ENCODE measurements around the gene PDE1C. TPM values are rescaled to one million over a fixed set of nuclear protein-coding genes. Genes with fewer than 3 reads are reported as not detected.

PDE1C gene
- total RNA-seq, 1 experiment from 2014 or later: 1.3 TPM

DNA sequence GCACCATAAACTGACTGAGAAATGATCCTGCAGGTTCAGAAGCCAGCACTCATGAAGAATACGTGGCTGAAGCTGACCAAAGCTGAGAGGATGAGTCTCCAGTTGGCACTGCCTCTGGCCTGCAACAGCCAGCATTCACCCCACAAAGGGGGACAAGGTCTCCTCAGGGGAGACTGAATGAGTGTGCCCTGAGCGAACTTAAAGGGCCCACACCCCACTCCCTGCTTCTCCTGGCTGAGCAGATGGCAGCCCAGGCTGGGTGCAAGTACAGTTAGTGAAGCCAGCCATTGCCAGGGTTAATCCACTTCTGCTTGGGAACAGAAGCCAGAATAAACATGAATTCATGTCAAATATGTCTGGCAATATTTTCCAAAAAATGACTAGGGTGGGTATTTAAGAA, 285.1 kb downstream of the PDE1C start:
- no peak for DNase-seq (ENCODE audit: low read depth)

DNA sequence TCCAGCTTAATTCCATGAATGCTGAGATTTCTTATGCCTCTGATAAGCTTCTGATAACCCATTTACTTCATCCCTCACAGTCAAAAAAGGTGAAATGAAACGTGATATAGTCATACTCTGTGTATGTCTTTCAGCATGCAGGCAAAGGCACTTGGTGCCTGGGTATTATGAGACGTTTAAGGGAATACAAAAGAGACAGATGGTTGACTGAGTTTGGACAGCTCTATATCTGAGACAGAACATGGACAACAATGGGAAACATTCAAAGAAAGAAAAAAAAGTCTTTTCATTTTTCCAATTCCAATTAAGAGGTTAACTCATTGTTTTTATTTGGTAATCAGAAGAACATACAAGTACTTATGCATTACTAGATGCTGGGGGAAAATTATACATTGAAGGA, 287.0 kb downstream of the PDE1C start:
- no peak for DNase-seq (ENCODE audit: low read depth)

DNA sequence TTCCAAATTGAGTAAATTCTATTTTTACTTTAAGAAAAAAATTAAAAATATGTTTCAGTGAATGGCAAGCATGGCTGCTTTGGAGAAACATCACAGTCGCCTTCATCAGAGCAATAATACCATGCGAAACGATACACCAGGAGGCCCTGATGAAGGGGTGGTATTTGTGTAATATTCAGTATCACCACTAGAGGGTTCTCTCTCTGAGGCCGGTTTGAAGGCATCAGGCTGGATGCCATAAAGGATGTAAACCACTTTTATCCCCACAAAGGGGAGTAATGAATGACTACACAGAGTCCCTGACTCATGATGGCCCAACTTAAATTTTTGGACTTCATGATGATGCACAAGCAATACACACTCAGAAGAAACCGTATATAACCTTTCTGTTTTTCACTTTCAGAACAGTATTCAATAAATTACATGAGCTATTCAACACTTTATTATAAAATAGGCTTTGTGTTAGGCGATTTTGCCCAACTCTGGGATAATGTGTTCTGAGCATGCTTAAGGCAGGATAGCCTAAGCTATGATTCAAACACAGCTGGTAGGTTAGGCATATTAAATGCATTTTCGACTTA, 287.7 kb downstream of the PDE1C start:
- peak; percentile 76 for DNase-seq (ENCODE audit: low read depth)

DNA sequence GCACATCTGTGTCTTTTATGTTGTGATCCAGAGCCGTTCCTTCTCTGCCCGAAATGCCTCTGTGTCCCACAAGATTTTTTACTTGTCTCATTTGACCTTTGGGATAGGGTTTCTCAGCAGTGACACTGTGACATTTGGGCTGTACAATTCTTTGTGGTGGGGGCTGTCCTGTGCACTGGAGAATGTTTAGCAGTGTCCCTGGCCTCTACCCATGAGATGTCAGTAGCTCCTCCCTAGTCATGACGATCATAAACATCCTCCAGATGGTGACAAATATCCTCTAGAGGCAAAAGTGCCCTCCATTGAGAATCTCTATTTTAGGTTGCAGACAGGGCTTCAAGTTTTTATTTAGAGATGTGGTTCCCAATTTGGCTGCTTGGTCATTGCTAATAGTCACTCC, 291.9 kb downstream of the PDE1C start:
- no peak for DNase-seq (ENCODE audit: low read depth)

DNA sequence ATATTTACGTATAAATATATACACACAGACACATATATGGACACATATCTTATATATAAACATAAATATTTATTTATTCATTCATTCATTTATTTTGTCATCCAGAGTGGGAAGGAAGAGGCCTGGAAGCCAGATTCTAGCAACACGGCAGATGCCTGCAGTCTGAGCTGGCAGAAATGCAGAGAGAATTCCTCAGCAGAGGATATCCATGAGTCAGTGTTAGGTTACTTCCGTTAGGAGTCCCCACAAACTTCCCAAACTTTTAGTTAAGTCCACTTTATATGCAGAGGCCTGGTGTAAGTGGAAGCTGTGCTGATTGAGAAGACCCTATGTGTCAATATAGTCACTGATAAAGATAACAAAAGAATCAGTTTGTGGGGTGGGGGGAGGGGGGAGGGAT, 293.6 kb downstream of the PDE1C start:
- DNase-seq (ENCODE audit: low read depth): peak; percentile 87

DNA sequence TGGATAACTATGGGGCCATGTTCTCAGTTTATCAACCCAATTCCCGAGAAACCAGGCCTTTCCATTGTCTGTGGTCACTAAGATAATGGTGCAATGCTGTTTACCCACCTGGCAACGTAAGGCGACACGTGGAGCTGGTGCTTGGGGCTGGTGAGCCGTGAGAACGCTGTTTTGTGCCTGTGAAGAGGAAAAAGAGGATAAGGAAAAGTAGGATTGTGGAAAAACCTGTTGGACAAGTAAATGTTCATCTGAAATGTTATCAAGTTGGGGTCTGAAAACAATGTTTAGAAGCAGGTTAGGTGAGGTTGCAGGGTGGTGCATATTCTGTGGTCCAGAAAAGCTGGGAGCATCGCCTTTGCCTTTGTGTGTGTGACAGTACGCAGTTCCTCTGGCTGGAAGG, 294.7 kb downstream of the PDE1C start:
- no peak for DNase-seq (ENCODE audit: low read depth)

DNA sequence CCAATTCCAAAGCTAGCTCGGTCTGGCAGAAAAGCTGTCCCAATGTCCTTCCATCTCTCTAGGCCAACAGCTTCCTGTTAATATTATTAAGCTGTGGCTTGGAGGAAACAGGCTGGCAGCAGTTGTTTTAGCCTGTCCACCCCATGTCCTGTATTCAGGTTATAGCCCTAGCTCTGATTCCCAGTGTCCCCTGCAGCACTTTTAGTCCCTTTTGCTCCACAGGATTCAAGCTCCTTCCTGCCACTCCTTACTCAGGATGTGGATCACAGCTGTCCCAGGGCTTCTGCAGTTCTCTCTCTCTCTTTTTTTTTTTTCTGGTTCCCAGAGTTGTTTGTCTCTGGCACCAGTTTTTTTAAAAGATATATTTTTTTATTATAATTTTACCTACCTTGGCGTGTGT, 298.0 kb downstream of the PDE1C start:
- no peak for DNase-seq (ENCODE audit: low read depth)

DNA sequence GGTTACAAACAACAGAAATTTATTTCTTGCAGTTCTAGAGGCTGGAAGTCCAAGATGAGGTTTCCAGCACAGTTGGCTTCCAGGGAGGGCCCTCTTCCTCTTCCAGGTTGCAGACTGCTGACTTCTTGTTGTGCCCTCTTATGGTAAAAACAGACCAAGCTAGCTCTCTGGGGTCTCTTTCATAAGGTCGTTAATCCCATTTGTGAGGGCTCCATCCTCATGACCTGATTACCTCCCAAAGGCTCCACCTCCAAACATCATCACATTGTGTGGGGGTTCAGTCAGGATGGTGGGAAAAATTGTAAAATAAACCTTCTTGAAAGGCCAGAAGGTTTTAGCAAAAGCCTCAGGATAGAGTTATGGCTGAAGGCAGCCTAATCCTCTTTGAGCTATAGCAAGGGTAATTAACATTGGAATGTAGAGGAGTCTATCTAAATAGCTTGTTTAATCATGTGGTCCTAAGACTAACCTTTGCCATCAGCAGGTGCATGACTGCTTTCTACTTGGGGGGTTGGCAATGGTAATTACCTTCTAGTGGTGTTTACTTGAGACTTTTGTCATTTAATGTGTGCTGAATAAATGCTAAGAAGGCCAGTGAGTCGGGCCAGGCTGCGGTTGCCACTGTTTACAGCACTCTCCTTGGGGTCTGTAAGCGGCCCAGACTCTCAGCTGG, 302.4 kb downstream of the PDE1C start:
- DNase-seq (ENCODE audit: low read depth): no peak

DNA sequence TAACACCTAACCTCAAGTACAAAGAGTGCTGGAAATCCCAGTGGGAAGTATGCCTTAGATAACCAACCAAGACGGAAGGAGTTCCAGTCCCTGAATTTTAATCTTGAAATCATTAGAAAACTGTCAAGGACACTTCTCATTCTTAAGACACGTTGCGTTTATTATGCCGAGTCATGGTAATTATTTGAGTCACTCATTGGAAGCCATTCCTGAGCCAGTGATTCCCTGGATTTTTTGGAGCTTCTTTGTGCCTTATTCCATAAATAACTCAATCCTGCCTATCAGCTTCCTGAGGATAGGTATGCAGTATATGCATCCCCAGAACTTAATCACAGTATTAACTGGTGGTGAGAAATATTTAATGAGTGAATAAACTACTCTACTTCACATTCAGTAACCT, 305.7 kb downstream of the PDE1C start:
- DNase-seq (ENCODE audit: low read depth): no peak

DNA sequence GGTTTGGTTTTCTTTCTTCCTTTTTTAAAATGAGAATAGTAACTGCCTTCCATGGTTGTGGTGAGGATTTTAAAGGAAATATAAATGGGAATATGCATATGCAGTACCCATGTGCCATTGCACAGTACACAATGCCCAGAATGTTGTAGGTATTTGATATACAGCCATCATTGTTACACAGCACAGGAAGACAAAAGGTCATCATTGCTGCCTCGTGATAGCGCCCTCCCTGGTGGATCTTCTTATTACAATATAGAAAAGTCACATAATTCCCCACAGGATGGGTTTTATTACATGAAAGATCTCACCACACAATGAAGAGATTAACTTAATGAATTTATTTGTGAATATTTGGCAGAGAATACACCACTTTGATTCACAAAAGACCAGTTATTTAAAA, 306.7 kb downstream of the PDE1C start:
- no peak for DNase-seq (ENCODE audit: low read depth)

DNA sequence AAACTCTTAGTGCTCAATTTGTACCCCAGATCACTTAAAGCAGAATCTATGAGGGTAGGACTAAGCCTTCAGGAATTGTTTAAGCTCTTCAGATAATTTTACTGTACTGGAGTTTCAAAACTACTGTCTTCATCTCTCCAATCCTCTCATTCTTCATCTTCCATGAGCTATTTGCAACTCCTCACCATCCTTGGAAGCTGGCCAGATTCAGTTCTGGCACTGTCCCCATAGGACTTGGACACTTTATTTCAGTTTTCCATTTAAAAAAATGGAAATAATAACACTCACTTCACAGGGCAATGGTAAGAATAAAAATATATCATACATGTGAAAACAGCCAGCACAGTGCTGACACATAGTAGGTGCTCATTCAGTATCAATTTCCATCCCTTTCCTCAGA, 308.6 kb downstream of the PDE1C start:
- no peak for DNase-seq (ENCODE audit: low read depth)

DNA sequence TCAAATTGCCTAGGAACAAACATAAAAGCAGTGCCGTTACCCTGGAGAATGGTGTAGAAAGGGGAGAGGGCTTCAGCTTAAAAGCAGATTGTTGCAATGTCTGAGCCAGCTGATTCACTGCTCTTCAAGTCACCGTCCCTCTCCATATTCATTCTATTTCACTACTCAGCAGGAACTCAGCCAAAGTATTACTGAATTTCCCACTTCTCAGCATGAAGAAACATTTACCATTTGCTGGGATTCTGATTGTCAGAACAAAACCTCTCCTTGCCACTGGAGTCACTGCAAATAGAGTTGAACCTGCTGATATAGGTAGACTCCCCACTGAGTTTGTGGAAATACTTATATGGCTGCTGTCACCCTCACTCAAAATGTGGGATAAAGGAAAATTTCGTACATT, 311.5 kb downstream of the PDE1C start:
- no peak for DNase-seq (ENCODE audit: low read depth)

DNA sequence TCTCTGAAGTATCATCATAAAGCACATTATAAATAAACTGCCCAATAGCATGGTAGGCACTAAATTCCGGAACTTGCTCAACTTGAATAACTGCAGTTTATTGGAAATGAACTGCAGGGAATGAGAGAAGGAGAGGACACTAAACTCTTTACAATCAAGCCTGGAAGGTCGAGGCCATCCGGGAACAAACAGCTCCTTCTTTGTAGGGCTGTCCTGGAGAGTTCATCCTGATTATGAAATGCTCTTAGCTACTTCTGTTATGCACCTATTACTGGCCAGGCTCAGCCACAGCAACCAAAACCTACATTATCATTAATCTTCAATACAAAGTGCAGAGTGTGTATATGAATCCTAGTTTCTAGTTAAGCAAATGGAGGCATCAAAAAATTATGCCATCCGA, 318.5 kb downstream of the PDE1C start:
- DNase-seq (ENCODE audit: low read depth): no peak

DNA sequence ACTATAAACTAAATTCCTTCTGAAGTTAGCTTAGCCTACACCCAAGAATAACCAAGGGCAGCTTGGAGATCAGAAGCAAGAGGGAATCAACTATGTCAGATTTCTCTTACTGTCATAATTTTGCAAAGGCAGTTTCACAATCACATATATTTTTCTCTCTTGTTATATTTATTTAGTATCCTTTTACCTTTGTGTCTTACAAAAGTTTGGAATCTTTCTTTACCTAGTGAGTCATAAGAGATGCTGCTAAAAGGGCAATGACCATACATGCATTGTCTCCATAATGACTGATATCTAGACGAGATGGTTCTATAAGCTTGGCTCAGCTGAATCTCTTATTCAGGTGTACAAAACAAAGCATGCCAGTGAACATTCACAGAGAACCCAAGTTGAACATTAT, 322.1 kb downstream of the PDE1C start:
- DNase-seq (ENCODE audit: low read depth): no peak

DNA sequence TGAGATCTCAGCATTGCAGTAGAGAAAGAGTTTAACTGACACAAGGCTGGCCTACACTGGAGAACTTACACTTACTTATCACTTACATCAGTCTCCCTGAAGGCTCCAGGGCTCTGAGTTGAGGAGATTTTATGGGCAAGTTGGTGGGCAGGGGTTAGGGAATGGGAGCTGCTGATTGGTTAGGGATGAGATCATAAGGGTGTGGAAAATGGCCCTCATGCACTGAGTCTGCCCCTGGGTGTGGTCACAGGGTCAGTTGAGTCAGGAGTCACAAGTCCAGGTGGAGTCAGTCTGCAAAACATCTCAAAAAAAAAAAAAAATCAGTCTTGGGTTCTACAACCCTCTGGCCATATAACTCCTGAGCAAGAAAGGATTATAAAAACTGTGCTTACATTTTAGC, 322.7 kb downstream of the PDE1C start:
- DNase-seq (ENCODE audit: low read depth): peak; percentile 58

DNA sequence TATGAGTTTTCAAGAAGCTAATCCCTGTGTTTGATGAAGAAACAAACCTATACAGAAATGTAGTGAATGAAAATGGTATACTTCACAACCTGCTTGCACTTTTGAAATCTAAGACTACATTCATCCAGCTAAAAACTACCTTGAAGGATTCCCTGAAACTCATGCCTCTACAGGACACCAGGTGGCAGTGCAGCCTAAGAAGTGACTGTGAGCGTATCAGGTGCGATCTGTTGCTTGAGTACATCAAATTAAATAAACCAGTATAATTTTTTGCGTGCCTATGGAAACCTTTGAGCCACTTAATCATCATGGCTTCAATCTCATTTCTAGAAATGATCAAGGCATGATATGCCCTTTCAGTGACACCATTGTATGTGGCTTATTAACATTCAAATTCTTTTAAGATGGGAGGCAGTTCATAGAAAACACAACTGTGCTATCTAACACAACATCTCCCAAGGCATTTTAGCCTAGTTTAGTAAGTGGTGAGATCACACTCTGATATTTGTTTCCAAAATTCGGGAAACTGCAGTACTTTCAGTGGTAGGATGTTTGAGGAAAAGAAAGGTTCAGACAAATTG, 325.8 kb downstream of the PDE1C start:
- DNase-seq (ENCODE audit: low read depth): peak; percentile 59

DNA sequence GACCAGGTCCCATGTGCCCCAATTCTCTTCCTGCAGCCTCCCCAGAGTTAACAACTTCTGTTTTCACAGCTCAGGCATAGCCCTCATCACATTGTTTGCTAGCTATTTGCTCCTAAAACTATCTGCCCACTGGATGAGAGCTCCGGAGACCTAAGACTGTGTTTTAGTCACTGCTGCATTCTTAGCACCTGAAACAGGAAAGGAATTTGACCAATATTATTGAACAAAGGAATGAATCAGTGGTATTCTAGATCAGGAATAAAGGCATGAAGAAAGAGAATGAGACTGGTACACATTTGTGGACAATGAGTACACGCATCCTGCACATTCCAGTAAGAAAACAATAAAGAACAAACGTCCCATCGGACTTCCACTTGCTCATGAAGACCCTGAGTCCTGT, 328.4 kb downstream of the PDE1C start:
- peak; percentile 27 for DNase-seq (ENCODE audit: low read depth)

DNA sequence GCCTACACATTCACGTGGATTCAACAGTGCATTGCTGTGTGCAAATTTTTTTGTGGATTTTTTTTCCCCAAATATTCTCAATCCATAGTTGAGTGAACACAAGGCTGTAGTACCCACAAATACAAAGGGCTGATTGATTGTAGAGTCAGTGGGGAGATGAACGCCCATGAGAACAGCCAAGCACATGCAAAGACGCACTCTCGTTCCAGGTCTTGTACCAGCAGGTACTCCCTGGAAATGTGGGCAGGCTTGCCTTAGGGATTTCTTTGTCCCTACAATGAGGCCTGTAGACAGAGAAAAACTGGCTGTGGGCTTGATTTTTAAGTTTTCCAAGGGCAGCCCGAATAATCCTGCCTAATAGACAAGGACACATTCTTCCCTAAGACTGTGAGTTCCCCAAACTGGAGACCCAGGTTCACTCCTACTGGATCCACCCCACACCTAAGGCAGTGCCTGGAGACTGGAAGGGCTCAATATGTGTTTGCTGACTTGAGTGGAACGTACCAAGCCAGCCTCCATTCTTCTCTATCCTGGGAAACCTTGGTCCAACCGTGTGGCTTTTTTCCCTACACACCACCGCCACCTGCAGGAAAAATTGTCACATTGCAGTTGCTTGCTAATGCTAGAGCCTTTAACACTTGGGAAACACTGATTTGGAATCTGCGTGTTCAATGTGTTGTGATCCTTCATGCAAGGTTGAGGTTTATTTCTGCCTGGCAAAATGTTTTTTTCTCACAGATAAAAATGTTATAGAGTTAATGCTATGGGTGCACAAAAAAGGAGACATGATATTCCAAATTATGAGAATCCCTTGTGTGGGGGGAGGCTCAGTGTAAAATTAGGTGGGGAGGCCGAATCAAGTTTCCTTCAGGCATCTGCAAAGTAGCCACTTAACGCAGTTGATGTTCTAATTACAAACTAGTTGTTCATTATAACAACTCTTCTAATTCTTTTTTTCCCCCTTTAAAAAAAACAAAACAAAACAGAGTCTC, 333.9 kb downstream of the PDE1C start:
- peak; percentile 58 for DNase-seq (ENCODE audit: low read depth)

DNA sequence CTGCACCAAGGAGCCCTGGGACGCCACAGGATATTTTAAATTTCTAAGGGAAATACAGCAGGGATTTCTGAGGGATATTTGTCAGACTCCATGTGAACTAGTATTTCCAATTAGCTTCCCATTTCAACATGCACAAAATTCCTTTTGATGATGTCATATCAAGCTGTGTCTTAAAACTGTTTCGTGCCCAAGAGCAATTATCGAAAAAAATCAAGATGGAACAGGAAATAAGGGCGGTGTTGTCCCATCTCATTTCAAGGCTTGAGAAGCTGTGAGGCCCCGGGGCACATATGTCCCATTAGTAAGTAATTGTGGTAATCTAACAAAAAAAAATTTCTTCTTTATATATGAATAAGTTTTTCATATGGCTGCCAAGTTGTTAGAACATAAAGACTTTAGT, 335.8 kb downstream of the PDE1C start:
- DNase-seq (ENCODE audit: low read depth): no peak

DNA sequence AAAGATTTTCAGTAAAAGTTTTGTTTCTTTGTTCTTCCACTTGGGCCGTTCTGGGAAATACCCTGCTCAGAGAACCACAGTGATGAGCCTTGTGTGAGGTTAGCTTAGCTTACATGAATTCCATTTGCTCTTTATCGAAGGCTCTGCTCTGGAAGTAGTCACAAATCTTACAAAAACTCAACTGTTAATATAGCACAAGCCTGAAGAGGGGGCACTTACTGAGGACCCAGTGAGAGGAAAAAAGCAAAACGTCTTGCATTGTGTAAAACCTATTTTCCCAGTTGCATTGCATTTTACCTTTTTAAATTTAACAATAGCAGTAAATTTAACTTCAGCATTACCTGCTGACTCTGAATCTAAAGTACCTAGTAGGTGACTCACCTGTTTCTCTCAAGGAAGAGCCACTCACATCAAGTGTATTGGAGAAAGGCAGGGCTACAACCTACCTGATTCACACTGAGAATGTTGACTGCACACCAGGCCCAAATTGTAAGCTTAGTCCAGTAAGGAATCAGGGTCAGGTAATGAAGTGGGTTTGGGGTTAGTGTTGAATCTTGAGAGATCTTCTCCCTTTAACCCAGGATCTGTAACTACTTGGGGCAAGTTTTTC, 340.9 kb downstream of the PDE1C start:
- DNase-seq (ENCODE audit: low read depth): no peak

DNA sequence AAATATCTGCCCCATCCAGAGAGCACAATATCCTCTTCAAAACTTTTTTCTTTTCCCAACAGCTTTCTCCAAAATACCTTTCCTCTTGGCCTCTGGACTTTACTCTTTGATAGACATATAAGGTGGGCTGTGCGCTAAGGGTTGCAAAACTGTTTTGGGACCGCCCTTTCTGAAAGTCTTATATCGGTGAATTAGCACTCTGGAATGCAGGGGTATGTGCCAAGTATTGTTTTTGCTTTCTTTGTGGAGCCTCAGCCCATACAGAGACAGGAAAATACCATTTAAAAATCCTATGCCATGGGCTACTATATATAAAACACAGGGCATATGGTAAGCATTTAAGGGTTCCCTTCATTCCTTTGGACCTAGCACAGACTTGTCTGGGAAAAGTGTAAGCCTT, 345.5 kb downstream of the PDE1C start:
- no peak for DNase-seq (ENCODE audit: low read depth)

DNA sequence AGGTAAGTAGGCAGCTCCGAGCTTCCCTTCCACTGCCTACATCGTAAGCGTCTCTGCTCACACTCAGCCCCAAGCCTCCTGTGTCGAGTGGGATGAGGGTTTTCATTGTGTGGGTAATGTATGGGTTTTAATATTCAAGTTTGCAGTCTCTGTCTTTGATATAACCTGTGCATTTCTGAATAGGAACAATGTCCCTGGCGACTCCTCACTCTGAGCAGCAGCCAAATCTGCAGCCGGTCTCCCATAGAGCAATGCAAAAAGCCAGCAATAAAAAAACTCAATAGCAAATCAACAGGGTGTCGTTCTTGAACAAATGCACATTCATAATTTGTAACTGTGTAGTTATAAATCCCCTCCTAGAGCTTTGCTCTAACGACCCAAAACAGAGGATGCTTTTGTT, 349.8 kb downstream of the PDE1C start:
- no peak for DNase-seq (ENCODE audit: low read depth)

Data from HT1080 (cell line).